WTC11 (cell line): Measurements from ENCODE around the gene EVC. TPM values are rescaled to one million over a fixed set of nuclear protein-coding genes. Genes with fewer than 3 reads are reported as not detected.

Source experiments
- total RNA-seq: library from RNA; stranded (reverse); gene quantifications from 3 replicates; pipeline ENCODE4 v1.2.3, GENCODE V29; 2021

EVC gene
- total RNA-seq, 1 experiment from 2014 or later: 12.5 TPM

Other genes starting within 250 kb of the EVC start
- gene EVC2, start 2.6 kb upstream of the EVC start, total RNA-seq: 4.8 to 6.3 TPM (median 5.8 TPM) in 3 replicates
- 109 to 134 TPM (median 110 TPM) in 3 replicates for gene CRMP1, start 181.9 kb downstream of the EVC start, total RNA-seq